Nucleus accumbens (tissue), 56 donors: ENCODE results near the gene NEK7.
"Not testable (repeated sequence)": the region's sequence is repeated elsewhere in the genome, so short reads cannot be mapped to it uniquely, and the experiment has no call there.

ENCODE experiments used
- DNase-seq, 56 donors: peaks; one replicate each; lab custom pipeline; 2025; lab: John Stamatoyannopoulos, UW

The NEK7 gene

GRCh38 chr1:198167436-198167934, 10.7 kb downstream of the NEK7 start:
- DNase-seq = no peak

GRCh38 chr1:198168227-198168626, 11.4 kb downstream of the NEK7 start:
- DNase-seq = no peak

- DNase-seq = no peak
Measured at GRCh38 chr1:198169672-198170071, 12.9 kb downstream of the NEK7 start.

GRCh38 chr1:198171667-198172540, 15.1 kb downstream of the NEK7 start:
- no peak for DNase-seq

- DNase-seq = no peak
Measured at GRCh38 chr1:198173832-198174231, 17.0 kb downstream of the NEK7 start.

GRCh38 chr1:198174297-198174696, 17.5 kb downstream of the NEK7 start:
- DNase-seq = no peak

- DNase-seq = no peak
Measured at GRCh38 chr1:198175423-198176170, 18.8 kb downstream of the NEK7 start.

GRCh38 chr1:198176179-198176578, 19.4 kb downstream of the NEK7 start:
- no peak for DNase-seq

- no peak for DNase-seq
Measured at GRCh38 chr1:198177546-198177945, 20.7 kb downstream of the NEK7 start.

- no peak for DNase-seq
Measured at GRCh38 chr1:198178615-198179014, 21.8 kb downstream of the NEK7 start.

GRCh38 chr1:198179556-198179981, 22.8 kb downstream of the NEK7 start:
- no peak for DNase-seq

- DNase-seq = no peak
Measured at GRCh38 chr1:198183605-198184004, 26.8 kb downstream of the NEK7 start.

GRCh38 chr1:198184516-198184915, 27.7 kb downstream of the NEK7 start:
- no peak for DNase-seq

GRCh38 chr1:198185146-198185545, 28.3 kb downstream of the NEK7 start:
- no peak for DNase-seq

- no peak for DNase-seq
Measured at GRCh38 chr1:198185759-198186158, 29.0 kb downstream of the NEK7 start.

- no peak for DNase-seq
Measured at GRCh38 chr1:198186916-198187580, 30.2 kb downstream of the NEK7 start.

- no peak for DNase-seq
Measured at GRCh38 chr1:198187973-198188588, 31.3 kb downstream of the NEK7 start.

- no peak for DNase-seq
Measured at GRCh38 chr1:198191117-198191516, 34.3 kb downstream of the NEK7 start.

GRCh38 chr1:198193871-198194270, 37.1 kb downstream of the NEK7 start:
- DNase-seq = not testable (repeated sequence)

- DNase-seq = no peak
Measured at GRCh38 chr1:198196630-198197029, 39.8 kb downstream of the NEK7 start.

- no peak for DNase-seq
Measured at GRCh38 chr1:198197285-198197684, 40.5 kb downstream of the NEK7 start.
